Tibial artery (tissue), 4 donors: Measurements from ENCODE around the gene RAB27B.

Experiments
- DNase-seq, 2 donors: peaks; one replicate each; pipeline ENCODE4 v3.0.0-alpha.2; 2019
- H3K27ac ChIP-seq, 2 donors: fragments of 200-600 bp; sonication (generic) in 1 of 2; 1 replicate in 1 of 2; 2 replicates in 1 of 2; pipeline ENCODE4 v1.5.1; 2018 to 2019; ENCODE audit warnings: mild to moderate bottlenecking in 1 of 2
- H3K27me3 ChIP-seq, 2 donors: fragments of 200-600 bp; sonication (generic) in 1 of 2; one replicate each; pipeline versions ENCODE4 v1.5.1 to v1.6.0; 2016 to 2019
- H3K36me3 ChIP-seq, 3 donors: fragments of 200-600 bp; sonication (generic) in 2 of 3; one replicate each; pipeline ENCODE4 v1.5.1; 2016 to 2019; ENCODE audit warnings: mild to moderate bottlenecking in 2 of 3
- H3K4me1 ChIP-seq, 4 donors: fragments of 200-600 bp; sonication (generic) in 2 of 4; 1 replicate in 3 of 4; 2 replicates in 1 of 4; pipeline ENCODE4 v1.5.1; 2016 to 2019
- H3K4me3 ChIP-seq, 2 donors: fragments of 200-600 bp; sonication (generic) in 1 of 2; 1 replicate in 1 of 2; 2 replicates in 1 of 2; pipeline ENCODE4 v1.5.1; 2018 to 2019; ENCODE audit warnings: mild to moderate bottlenecking in 2 of 2
- H3K9me3 ChIP-seq, 3 donors: fragments of 200-600 bp; sonication (generic) in 1 of 3; one replicate each; pipeline ENCODE4 v1.5.1; 2016 to 2019
- intact Hi-C: fragments of 100-400 bp; cut with DNase I; formaldehyde crosslinking; loops from one replicate; pipeline ENCODE4 v1.15.0; 2023; ENCODE audit warnings: low total_unique reads
- TF ChIP-seq, protein P1 (sequence below), 2 experiments: fragments of 200-600 bp in 1 of 2; fragments of 450-650 bp in 1 of 2; IDR thresholded peaks; one replicate each; pipeline ENCODE4 v1.5.1; 2017 to 2019; ENCODE audit warnings: antibody characterized with exemption in 2 of 2, mild to moderate bottlenecking in 1 of 2, moderate library complexity in 1 of 2

Gene RAB27B

DNA sequence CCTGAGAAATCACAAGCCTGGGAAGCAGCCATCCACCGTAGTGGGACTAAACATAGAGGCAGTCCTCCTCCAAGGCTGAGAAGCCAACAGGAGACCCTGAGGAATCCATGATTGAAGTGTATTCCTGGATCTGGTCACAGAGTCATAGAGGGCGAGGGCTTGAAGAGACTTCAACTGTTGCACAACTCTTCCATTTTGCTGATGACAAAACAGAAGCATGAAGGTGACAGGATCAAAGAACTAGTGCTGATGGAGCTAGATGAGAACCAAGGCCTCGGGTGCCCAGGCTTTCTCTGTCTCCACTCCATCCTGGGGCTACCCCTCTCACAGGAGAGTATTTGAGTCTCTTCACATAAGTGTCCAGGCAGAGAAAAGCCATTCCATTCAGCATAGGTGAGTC lies 30.1 kb upstream of the RAB27B start:
- no peaks in the 10 kb centered on the region for H3K36me3 ChIP-seq
- no peaks in the 10 kb centered on the region for H3K27me3 ChIP-seq
- H3K4me1 ChIP-seq, result no peaks in the 10 kb centered on the region
- no peak overlapping the region for H3K4me3 ChIP-seq
- H3K9me3 ChIP-seq, result no peaks in the 10 kb centered on the region
- H3K27ac ChIP-seq, result no peak overlapping the region
- intact Hi-C loops, result no loop called here
- TF ChIP-seq, protein P1, sequence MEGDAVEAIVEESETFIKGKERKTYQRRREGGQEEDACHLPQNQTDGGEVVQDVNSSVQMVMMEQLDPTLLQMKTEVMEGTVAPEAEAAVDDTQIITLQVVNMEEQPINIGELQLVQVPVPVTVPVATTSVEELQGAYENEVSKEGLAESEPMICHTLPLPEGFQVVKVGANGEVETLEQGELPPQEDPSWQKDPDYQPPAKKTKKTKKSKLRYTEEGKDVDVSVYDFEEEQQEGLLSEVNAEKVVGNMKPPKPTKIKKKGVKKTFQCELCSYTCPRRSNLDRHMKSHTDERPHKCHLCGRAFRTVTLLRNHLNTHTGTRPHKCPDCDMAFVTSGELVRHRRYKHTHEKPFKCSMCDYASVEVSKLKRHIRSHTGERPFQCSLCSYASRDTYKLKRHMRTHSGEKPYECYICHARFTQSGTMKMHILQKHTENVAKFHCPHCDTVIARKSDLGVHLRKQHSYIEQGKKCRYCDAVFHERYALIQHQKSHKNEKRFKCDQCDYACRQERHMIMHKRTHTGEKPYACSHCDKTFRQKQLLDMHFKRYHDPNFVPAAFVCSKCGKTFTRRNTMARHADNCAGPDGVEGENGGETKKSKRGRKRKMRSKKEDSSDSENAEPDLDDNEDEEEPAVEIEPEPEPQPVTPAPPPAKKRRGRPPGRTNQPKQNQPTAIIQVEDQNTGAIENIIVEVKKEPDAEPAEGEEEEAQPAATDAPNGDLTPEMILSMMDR (IDR thresholded peaks at IDR 0.05), result no peak
- DNase-seq, result no peak

DNA sequence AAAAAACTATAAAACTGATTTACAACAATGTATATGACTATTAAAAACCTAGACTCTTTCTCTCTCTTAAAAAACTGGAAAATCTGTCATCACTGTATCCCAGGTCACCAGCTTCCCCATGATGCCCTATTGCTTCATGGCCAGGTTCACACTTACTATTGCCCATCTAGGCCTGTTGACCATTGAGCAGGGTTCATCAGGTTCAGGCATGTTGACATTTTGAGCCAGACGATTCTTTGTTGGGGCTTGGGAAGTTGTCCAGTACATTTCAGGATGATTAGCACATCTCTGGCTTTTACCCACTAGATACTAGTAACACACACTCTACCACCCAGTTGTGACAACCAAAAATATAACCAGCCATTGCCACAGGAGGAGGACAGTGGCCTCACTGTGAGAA lies 26.9 kb upstream of the RAB27B start:
- H3K9me3 ChIP-seq, result no peaks in the 10 kb centered on the region
- H3K27ac ChIP-seq, result no peak overlapping the region
- H3K27me3 ChIP-seq, result no peaks in the 10 kb centered on the region
- intact Hi-C loops, result no loop called here
- no peaks in the 10 kb centered on the region for H3K36me3 ChIP-seq
- TF ChIP-seq, protein P1 (IDR thresholded peaks at IDR 0.05), result no peak
- no peak for DNase-seq
- no peak overlapping the region for H3K4me3 ChIP-seq
- H3K4me1 ChIP-seq, result no peaks in the 10 kb centered on the region

DNA sequence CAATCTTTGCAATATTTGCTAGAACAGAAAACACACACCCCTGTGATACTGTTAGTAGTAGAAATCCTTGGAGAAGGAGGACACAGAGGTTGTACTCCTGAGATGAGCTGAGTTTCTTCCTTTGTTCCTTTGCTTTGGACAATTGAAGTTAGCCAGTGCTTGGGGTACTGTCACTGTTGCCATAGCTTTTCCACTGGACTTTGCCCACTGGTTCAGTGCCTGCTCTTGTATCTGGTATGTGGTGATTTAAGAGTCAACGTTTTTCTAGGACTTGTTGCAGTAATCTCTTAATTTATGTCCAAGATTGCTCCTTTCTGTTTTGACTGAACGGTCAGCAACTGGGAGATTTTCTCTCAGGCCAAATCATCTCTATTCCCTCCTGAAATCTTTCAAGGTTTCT lies 26.1 kb upstream of the RAB27B start:
- no peaks in the 10 kb centered on the region for H3K4me1 ChIP-seq
- no peak overlapping the region for H3K27ac ChIP-seq
- H3K36me3 ChIP-seq, result no peaks in the 10 kb centered on the region
- no peaks in the 10 kb centered on the region for H3K27me3 ChIP-seq
- TF ChIP-seq, protein P1 (IDR thresholded peaks at IDR 0.05), result no peak
- H3K9me3 ChIP-seq, result no peaks in the 10 kb centered on the region
- H3K4me3 ChIP-seq, result no peak overlapping the region
- intact Hi-C loops, result no loop called here
- DNase-seq, result no peak

DNA sequence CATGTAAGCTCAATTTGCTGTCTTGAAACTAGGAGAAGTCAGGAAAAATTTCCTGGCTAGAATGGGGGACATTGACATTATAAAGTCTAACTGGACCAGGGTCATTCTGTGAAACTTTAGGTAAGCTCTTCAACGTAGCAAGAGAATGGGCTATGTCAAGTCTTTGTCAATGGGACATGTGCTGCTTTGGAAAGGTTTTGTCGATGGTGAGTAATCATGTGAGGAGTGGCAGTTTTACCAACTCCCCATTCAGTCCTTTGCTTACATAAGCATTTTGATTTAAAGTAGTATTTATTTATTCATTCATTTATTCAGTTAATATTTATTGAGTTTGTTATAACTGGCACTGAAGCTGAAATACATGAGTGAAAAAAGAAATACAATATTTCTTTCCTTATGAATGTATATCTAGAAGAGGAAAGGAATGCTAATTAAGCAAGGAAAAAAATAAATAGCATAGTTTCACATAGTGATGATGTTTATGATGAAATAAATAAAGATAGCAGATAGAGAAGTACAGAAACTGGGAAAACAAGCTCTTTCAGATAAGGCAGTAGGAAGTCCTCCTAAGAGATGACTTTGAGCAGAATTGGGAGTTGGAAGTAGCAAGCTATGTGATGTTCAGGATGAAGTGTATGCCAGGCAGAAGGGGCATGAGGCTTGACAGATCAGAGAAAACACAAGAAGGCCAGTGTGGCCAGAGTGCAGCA lies 25.4 kb upstream of the RAB27B start:
- no peak for DNase-seq
- Histone ChIP-seq H3K9me3 (no peaks in the 10 kb centered on the region), H3K27me3 (no peaks in the 10 kb centered on the region), H3K4me1 (no peaks in the 10 kb centered on the region), H3K4me3 (no peak overlapping the region), H3K36me3 (no peaks in the 10 kb centered on the region), H3K27ac (no peak overlapping the region)
- TF ChIP-seq, protein P1 (IDR thresholded peaks at IDR 0.05), result no peak
- intact Hi-C loops, result no loop called here

- Histone ChIP-seq H3K9me3 (no peaks in the 10 kb centered on the region), H3K4me1 (no peaks in the 10 kb centered on the region), H3K4me3 (no peak overlapping the region), H3K27ac (no peak overlapping the region), H3K27me3 (no peaks in the 10 kb centered on the region), H3K36me3 (no peaks in the 10 kb centered on the region)
- TF ChIP-seq, protein P1 (IDR thresholded peaks at IDR 0.05), result no peak
- intact Hi-C loops, result no loop called here
- DNase-seq, result no peak
Measured at GRCh38 chr18:54805571-54806334, 22.5 kb upstream of the RAB27B start.
